VCaP (cell line): ENCODE data around the gene EIF2D.

Experiments used
- H3K27ac ChIP-seq: fragments of 450-650 bp; 2 replicates; pipeline ENCODE4 v1.5.1; 2017
- CTCF ChIP-seq: fragments of 450-650 bp; conservative IDR thresholded peaks from 2 replicates; pipeline ENCODE4 v1.5.1; 2017; ENCODE audit warnings: mild to moderate bottlenecking, moderate library complexity

EIF2D gene

GRCh38 chr1:206573319-206573718 lies 38.9 kb downstream of the EIF2D start:
- TF ChIP-seq CTCF = no peak
- no peak overlapping the region for H3K27ac ChIP-seq

GRCh38 chr1:206572835-206573234 lies 39.4 kb downstream of the EIF2D start:
- H3K27ac ChIP-seq = no peak overlapping the region
- no peak for TF ChIP-seq CTCF

GRCh38 chr1:206570529-206570928 lies 41.7 kb downstream of the EIF2D start:
- H3K27ac ChIP-seq = no peak overlapping the region
- no peak for TF ChIP-seq CTCF

- H3K27ac ChIP-seq = no peak overlapping the region
These were observed 42.7 kb downstream of the EIF2D start for GRCh38 chr1:206569556-206569955.

GRCh38 chr1:206568779-206569352 lies 43.4 kb downstream of the EIF2D start:
- TF ChIP-seq CTCF = no peak
- no peak overlapping the region for H3K27ac ChIP-seq

More at GRCh38 chr1:206569556-206569955, 42.7 kb downstream of the EIF2D start:
- TF ChIP-seq CTCF = no peak

GRCh38 chr1:206568256-206568655 lies 44.0 kb downstream of the EIF2D start:
- TF ChIP-seq CTCF = no peak
- H3K27ac ChIP-seq = no peak overlapping the region

GRCh38 chr1:206566999-206567398 lies 45.3 kb downstream of the EIF2D start:
- no peak for TF ChIP-seq CTCF
- no peak overlapping the region for H3K27ac ChIP-seq
